ENCODE measurements around the gene QRICH2.
"Not testable (repeated sequence)": the region's sequence is repeated elsewhere in the genome, so short reads cannot be mapped to it uniquely, and the experiment has no call there.

The QRICH2 gene

GRCh38 chr17:76225373-76226086 is 82.5 kb downstream of the QRICH2 start:
- DNase-seq (ENCODE audit: low read depth in 1 of 2, low spot score in 1 of 2): not testable (repeated sequence)

All from activated T-helper 1 cell treated with anti-CD3 and anti-CD28 coated beads, Interleukin-2, amount 50 U/mL, for 16 hours (primary cell).